Measurements from ENCODE around the gene MNT. TPM values are rescaled to one million over a fixed set of nuclear protein-coding genes. Genes with fewer than 3 reads are reported as not detected.
"Not testable (repeated sequence)": the region's sequence is repeated elsewhere in the genome, so short reads cannot be mapped to it uniquely, and the experiment has no call there.

Gene MNT, protein sequence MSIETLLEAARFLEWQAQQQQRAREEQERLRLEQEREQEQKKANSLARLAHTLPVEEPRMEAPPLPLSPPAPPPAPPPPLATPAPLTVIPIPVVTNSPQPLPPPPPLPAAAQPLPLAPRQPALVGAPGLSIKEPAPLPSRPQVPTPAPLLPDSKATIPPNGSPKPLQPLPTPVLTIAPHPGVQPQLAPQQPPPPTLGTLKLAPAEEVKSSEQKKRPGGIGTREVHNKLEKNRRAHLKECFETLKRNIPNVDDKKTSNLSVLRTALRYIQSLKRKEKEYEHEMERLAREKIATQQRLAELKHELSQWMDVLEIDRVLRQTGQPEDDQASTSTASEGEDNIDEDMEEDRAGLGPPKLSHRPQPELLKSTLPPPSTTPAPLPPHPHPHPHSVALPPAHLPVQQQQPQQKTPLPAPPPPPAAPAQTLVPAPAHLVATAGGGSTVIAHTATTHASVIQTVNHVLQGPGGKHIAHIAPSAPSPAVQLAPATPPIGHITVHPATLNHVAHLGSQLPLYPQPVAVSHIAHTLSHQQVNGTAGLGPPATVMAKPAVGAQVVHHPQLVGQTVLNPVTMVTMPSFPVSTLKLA
- total RNA-seq, result 3.1 and 3.2 TPM in 2 replicates

DNA sequence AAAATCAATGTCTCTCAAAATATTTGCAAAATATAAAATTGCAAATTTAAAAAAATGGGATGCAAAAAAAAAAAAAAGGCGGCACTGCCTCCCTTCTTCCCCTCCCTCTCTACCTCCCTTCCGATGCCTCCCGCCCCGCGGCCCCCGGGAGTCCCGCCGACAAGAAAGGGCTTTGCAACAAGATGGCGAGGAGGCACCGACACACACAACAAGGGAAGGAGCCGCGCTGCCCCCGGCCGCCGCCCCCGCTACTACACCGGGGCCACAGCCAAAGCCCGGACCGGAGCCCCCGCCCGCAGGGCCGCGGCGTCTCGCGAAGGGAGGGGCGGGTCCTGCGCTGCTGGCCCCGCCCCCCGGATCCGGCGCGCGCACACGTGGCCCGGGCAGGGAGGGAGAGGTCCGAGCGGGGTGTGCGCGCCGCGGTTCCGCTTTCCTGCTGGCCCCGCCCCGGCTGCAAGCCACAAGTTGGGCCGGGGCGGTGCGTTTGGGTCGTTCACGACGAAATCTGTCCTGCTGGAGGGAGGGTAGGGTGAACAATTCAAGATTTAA, at the start of gene MNT:
Gene MNT (minus strand): TSS at position 184 of the 549 bp plus-strand sequence. CDS start 348 bp downstream, outside the sequence.
- DNase-seq (ENCODE audit: low read depth, low spot score), result peak; percentile 84

- DNase-seq (ENCODE audit: low read depth, low spot score), result no peak
These were observed 49.3 kb upstream of the MNT start for GRCh38 chr17:2450016-2450650.

GRCh38 chr17:2449486-2449885, 48.6 kb upstream of the MNT start:
- no peak for DNase-seq (ENCODE audit: low read depth, low spot score)

DNA sequence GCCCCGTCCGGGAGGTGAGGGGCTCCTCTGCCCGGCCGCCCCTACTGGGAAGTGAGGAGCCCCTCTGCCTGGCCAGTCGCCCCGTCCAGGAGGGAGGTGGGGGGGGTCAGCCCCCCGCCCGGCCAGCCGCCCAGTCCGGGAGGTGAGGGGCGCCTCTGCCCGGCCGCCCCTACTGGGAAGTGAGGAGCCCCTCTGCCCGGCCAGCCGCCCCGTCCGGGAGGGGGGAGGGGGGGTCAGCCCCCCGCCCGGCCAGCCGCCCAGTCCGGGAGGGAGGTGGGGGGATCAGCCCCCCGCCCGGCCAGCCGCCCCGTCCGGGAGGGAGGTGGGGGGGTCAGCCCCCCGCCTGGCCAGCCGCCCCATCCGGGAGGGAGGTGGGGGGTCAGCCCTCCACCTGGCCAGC, 46.6 kb upstream of the MNT start:
- DNase-seq (ENCODE audit: low read depth, low spot score), result not testable (repeated sequence)

DNA sequence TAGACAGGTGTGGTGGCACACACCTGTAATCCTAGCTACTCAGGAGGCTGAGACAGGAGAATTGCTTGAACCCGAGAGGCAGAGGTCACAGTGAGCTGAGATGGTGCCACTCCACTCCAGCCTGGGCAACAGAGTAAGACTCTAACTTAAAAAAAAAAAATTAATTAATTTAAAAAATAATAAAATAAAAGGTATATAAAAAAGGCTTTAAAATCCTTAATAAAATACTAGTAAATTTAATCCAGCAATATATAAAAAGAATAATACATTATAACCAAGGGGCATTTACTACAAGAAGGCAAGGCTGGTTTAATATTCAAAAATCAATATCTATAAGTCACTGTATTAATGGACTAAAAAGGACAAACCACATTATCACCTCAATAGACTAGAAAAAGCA, 44.8 kb upstream of the MNT start:
- DNase-seq (ENCODE audit: low read depth, low spot score), result no peak

- DNase-seq (ENCODE audit: low read depth, low spot score), result no peak
These were observed 43.5 kb upstream of the MNT start for GRCh38 chr17:2444382-2444781.

DNA sequence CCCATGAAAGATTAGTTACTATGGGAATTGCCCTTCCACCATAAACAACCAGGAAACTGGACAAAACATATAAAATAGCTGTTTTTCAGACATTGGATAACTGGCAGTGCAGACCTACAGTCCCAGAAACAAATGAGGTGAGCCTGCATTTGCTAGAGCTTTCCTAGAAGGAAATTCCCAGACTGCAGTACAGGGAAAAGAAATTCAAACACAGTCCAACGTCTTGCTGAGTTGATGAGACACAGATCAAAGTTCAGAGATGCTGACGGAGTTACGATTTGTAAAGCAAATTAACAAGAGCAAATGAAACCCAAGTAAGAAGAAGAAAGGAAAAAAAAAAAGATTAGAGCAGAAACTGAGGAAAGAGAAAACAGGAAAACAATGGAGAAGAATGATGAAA, 41.3 kb upstream of the MNT start:
- no peak for DNase-seq (ENCODE audit: low read depth, low spot score)

DNA sequence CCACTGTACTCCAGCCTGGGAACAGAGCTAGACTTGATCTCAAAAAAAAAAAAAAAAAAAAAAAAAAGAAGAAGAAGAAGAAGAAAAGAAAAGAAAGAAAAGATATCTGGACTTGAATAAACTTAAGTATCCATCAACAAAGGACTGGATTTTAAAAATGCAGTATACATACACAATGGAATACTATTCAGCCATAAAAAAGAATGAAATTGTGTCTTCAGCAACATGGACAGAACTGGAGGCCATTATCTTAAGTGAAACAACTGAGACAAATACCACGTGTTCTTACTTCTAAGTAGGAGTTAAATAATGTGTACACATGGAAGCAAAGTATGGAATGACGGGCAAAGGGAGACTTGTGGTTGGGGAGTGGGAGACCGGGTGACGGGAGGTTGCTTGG, 40.1 kb upstream of the MNT start:
- no peak for DNase-seq (ENCODE audit: low read depth, low spot score)

GRCh38 chr17:2439997-2440396, 39.1 kb upstream of the MNT start:
- not testable (repeated sequence) for DNase-seq (ENCODE audit: low read depth, low spot score)

GRCh38 chr17:2438823-2439222, 38.0 kb upstream of the MNT start:
- DNase-seq (ENCODE audit: low read depth, low spot score), result no peak

DNA sequence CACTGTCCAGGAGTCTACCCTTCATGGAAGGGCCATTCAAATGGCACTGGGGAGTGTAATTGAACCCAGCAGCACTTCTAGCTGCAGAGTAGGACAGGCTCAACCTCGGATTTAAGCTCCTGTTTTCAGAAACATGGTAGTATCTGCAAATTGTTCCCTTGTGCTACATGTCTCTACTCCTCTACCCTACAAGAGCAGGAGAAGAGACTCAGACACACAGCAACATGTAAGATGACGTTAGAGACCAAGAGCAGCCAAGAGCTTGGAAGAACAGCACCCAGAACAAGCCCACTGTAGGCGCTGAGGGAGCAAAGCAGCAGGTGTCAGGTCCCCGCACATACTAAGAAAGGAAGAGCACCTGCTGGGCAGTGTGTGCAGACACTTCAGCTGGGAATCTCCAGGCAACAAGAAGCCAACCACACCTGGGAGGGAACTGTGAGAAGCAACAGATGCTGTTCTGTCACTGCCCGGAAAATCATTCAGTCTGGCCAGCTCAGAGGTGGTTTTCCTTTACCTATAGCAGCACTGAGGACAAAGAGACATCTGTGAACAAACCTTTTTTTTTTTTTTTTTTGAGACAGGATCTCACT, 35.6 kb upstream of the MNT start:
- no peak for DNase-seq (ENCODE audit: low read depth, low spot score)

DNA sequence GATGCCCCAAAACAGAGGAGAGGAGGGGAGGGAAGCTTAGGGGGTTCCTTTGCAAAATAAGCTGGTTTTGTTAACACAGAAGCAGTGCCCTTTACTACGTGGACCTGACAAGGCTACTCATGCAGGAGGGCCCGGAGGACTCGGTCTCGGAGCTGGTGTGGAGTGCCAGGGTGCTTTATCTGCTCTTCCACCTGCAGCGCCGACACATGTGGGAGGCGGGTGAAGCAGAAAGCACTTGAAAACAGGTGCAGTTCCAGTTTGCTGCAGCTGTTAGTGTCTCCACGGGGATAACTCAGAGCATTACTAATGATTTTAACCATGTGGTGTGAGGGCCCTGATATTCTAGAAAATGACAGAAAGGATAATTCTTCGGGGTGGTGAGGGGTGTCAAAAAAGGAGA, 35.0 kb upstream of the MNT start:
- DNase-seq (ENCODE audit: low read depth, low spot score), result no peak

GRCh38 chr17:2435181-2435741, 34.4 kb upstream of the MNT start:
- DNase-seq (ENCODE audit: low read depth, low spot score), result no peak

GRCh38 chr17:2433696-2434095, 32.8 kb upstream of the MNT start:
- DNase-seq (ENCODE audit: low read depth, low spot score), result no peak

- DNase-seq (ENCODE audit: low read depth, low spot score), result no peak
These were observed 27.1 kb upstream of the MNT start for GRCh38 chr17:2427910-2428309.

DNA sequence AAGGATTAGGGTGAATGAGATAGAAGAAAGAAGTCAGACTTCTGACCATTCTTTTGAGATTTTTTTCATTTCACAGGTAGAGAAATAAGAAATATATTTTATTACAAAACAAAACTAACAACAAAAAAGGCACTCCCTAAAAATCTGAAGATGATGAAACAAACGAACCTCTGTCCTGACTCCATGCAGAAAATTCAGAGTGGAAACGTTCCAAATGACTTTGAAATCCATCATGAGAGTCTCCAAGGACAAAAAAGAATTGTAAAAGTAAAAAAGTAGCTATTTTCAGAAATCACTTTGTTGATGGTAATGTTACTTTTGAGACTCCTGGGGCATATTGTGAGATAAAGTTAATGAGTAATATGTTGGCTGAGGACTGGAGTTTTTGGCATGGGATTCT, 26.4 kb upstream of the MNT start:
- no peak for DNase-seq (ENCODE audit: low read depth, low spot score)

DNA sequence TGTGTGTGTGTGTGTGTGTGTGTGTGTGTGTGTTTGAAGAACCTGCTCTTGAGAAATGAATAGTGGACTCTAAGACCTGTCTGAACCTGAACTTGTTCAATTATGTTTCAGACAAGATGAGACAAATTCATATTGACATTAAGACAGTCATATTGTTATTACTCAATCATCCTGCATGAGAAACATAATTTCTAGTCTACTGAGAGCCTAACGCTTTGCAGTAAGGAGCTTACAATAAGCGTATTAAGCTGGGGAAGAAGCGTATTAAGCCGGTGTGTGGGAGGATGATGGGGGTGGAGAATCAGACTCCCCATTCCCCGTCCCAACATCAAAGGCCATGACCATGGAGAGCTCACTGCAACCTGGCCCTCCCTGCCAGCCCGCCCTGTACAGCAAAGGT, 22.4 kb upstream of the MNT start:
- DNase-seq (ENCODE audit: low read depth, low spot score), result no peak

DNA sequence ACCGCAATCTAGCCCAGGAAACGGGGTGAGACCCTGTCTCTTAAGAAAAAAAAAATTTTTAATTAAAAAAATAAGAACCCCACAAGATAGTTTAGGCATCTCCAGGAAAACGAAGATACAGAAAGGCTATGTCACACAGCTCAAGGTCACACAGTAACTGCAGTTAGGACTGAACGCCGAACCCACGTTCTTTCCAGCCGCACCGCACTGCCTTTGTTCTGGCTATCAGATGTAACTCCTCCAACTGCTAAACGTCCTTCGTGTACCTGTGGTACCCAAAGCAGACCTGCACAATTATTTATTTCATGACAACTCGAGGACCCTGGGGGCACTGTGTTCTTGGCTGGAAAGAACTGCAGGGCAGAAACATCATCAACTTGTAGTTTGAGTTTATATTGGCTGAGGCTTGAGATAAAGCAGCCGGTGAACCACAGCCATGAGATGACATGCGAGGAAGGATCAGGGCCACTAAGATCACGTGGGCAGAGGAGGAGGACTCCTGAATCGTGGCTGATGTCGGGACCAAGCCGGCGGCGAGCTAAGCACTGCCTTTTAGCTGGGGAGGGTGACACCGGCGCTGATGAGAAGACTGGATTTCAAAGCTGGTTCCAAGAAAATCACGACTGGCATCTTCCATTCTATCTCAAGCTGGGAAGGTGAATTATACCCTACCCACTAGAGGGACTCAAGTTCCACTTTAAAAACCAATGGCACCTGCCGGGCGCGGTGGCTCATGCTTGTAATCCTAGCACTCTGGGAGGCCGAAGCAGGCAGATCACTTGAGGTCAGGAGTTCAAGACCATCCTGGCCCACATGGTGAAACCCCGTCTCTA, 20.7 kb upstream of the MNT start:
- DNase-seq (ENCODE audit: low read depth, low spot score), result no peak

DNA sequence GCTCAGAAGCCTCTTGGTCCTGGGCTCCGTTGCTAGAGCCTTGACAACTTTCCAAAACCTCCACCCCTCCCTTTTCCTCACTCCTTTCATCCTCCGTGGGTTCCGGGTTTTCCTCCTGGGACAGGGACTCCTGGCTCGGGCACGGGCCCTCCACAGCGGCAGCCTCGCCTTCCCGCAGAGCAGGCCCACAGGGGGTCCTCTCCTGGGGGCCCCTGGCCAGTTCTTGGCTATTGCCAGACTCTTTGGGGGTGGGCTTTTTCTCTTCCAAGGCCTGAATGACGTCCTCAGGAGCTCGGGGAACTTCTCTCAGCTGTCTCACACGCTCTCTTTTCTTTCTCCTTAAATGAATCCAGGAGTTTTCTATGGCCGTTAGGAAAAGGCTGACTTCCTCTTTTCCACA, 19.3 kb upstream of the MNT start:
- no peak for DNase-seq (ENCODE audit: low read depth, low spot score)

GRCh38 chr17:2419486-2419885, 18.6 kb upstream of the MNT start:
- DNase-seq (ENCODE audit: low read depth, low spot score), result no peak

- no peak for DNase-seq (ENCODE audit: low read depth, low spot score)
These were observed 17.7 kb upstream of the MNT start for GRCh38 chr17:2418572-2418971.
